SK-N-MC (cell line): ENCODE data around the gene TMEM127.

Experiments used
- EZH2 ChIP-seq: fragments of 200-600 bp; sonication (generic); IDR thresholded peaks from one replicate; pipeline ENCODE4 v1.6.1; 2017; ENCODE audit warnings: antibody characterized with exemption
- FOXP2 ChIP-seq: optimal IDR thresholded peaks from 2 replicates; pipeline ENCODE3; 2011; ENCODE audit warnings: mild to moderate bottlenecking, moderate library complexity; ENCODE audit not compliant: insufficient read depth; ENCODE audit errors: extremely low read length, control extremely low read depth
- POLR2AphosphoS5 ChIP-seq: IDR thresholded peaks from 2 replicates; pipeline ENCODE4 v1.6.1; 2012; ENCODE audit warnings: mild to moderate bottlenecking, low read depth, low read length, borderline replicate concordance

DNA sequence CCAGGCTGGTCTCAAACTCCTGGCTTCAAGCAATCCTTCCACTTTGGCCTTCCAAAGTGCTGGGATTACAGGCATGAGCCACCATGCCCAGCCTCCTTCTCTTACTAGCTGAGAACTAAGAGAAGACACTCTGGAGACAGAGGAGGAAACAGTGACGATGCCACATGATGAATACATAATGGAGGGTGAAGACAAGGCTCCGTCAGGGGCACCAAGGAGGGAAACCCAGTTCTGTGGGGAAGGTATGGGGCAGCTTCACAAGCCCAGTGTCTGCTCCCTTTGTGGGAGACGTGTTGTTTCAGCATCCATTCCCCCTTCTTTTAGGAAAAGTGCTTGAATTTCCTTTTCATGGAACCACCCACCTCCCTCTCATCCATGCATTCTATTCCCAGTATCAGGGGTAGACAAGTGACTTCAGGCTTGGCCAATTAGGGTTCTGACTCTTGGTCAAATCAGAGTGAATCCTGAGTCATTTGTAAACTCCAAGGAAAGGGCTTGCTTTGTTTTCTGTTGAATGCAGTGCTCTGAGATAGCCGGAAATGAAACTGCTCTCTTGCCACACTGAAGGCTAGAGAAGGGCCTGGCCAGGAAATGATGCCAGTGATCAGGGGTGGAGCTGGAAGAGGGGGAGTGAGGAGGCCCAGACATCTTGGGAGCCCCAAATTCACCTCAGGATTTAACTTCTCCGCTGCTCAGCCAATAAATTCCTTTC lies 23.7 kb downstream of the TMEM127 start:
- no peak for TF ChIP-seq POLR2AphosphoS5
- no peak for TF ChIP-seq EZH2
- no peak for TF ChIP-seq FOXP2
